GM12865 (cell line): ENCODE data around the gene CEP131.

Experiments
- DNase-seq: peaks from one replicate; pipeline ENCODE4 v3.0.0; 2010; ENCODE audit warnings: low read depth
- H3K4me3 ChIP-seq: 2 replicates; pipeline ENCODE4 v1.5.1; 2011; ENCODE audit warnings: mild to moderate bottlenecking, low read depth, low read length, control low read depth
- CTCF ChIP-seq: IDR thresholded peaks from 2 replicates; pipeline ENCODE4 v1.5.1; 2011; ENCODE audit warnings: low read length, control low read depth, low read depth, inconsistent platforms; ENCODE audit not compliant: insufficient read depth; ENCODE audit errors: missing control alignments

Gene CEP131

GRCh38 chr17:81263371-81264181 lies 40.8 kb upstream of the CEP131 start:
- H3K4me3 ChIP-seq, result no peak overlapping the region
- no peak for TF ChIP-seq CTCF

DNA sequence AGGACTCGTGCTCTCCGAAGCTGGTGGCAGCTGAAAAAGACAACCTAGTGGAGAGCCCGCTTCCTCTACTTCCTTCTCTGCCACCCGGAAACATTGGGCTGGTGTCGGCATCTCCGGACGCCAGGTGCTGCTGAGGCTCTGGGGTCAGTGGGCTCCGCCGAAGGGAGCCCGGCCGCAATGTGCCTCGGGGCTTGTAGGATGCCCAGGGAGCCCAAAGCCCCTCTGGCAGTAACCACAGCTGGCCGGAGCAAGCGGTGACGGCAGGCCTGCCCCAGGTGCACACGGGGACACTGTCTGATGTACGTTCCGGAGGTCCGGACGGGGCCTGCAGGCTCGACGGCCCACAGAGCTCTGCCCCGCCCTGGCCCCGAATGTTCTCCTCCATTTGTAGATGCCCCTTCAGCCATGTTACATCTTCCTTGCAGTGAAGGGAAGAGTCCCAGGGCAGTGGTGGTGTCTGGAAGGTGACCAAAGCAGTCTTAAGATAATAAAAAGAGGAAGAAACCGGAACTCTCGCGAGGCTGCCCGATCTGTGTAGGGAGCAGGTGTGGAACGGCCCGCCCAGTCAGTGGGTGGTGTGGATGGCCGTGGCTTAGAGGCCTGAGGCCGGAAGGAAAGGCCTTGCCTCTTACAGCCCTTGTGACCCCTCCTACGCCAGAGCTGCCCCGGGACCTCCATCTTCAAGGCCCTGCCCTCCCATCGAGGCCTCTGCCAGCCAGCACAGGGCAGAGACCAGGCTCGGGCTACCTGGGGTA lies 39.0 kb upstream of the CEP131 start:
- no peak for TF ChIP-seq CTCF
- H3K4me3 ChIP-seq, result no peak overlapping the region
- no peak for DNase-seq

More at GRCh38 chr17:81263371-81264181, 40.8 kb upstream of the CEP131 start:
- DNase-seq, result no peak

- no peak overlapping the region for H3K4me3 ChIP-seq
- no peak for DNase-seq
- no peak for TF ChIP-seq CTCF
These were observed 38.3 kb upstream of the CEP131 start for GRCh38 chr17:81261096-81261495.

DNA sequence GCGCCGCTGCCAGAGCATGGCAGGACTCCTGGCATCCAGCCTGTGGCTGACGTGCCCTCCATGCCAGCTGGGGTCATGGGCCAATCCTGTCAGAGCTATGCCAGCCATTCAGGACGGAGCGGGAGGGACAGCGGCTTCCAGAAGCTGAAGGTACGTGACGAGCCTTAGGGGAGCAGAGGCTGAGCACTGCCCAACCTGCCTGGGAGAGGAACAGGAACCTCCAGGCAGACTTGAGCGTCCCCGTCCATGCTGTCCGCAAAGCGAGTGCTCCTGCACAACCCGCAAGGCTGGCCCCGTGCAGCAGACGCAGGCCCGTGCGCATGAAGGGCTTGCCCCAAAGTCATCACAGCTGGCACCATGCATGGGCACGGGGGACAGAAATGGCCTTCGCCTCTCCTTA lies 37.9 kb upstream of the CEP131 start:
- TF ChIP-seq CTCF, result no peak
- no peak for DNase-seq
- H3K4me3 ChIP-seq, result no peak overlapping the region

- no peak for DNase-seq
- no peak overlapping the region for H3K4me3 ChIP-seq
- no peak for TF ChIP-seq CTCF
These were observed 37.4 kb upstream of the CEP131 start for GRCh38 chr17:81260171-81260570.

DNA sequence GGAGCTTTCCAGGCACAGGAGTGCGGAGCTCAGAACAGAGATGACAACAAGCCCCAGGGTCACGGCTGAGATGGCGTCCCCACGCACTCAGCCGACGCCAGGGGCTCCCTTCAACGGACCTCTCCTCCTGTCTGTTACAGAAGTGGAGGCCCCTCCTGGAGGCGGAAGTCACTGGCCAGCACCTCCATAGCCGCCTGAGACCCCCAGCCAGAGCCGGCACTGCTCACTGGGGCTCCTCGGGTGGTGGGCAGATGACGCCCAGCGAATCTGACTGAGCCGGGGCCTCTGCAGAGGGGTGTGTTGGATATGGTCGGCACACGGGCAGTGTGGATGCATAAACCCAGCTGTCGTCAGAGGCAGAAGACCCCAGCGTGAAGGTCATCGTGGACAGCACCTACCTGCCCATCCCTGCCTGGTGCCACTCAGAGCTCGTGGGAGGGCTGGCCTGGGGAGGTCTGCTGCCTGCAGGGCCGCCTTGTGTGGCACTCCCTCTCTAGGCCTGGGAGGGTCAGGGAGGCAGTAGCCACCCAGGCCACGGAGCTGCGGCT lies 36.4 kb upstream of the CEP131 start:
- TF ChIP-seq CTCF, result no peak
- no peak overlapping the region for H3K4me3 ChIP-seq
- DNase-seq, result no peak
